Measurements from ENCODE around the gene TFF1.

The TFF1 gene

DNA sequence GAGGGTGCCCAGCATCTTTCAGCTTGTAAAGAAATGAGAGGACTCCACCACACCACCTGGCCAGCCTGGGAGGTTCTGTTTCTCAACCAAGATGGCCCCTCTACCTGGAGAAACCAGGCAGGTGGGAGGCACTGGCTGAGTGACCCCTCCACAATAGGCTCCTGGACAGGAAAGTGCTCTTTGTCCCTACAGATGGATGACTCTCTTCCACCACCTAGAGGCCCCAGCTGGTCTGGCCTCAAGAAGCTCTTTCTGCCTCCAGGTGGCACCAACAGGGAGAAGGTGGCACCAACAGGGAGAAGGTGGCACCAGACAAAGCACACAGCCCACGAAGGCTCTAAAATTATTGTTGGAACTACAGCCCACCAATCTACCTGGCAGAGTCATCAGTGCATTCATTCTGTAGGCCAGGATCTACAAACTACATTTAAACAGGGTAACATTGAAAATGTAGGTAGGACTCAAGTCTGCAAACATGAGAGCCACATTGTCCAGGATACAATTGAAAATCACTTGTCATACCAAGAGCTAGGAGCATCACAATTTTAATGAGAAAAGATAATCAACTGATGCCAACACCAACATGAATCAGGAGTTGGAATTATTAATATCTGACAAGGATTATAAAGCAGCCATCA, 15.1 kb upstream of the TFF1 start:
- peak; percentile 41 for DNase-seq (ENCODE audit: low spot score)

DNA sequence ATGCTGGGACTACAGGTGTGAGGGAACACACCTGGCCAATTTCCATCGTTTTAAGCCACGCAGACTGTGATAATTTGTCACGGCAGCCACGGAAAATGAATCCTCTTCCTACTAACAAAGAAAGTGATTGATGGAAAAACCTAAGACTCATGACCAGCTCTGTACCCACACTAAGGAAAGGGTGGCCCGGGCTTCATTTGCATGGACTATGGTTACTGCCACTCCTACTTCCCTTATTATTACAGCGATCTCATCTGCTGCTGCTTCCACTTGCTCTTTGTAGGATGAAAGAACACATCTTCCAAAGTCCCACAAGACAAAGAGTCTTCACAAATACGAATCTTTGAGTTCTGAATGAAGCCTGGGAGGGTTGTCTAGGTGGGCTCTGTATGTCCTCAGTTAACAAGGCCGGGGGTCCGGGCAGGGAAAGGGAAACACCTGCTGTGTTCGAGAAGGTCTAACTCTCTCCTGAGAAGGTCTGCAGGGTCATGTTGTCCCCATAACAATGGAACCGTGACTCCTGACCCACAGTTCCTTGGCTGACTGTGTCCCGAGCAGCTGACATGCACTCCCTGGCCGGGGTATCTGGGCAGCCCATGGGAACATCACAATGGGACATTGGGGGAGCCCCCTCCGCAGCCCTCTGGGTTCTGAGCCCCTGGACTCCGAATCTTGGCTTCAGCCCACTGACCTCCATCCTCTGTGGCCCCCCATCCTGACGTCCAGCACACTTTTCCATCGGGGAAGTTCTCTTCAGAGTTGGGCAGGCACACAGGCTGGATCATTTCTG, 13.3 kb upstream of the TFF1 start:
- no peak for DNase-seq (ENCODE audit: low spot score)

DNA sequence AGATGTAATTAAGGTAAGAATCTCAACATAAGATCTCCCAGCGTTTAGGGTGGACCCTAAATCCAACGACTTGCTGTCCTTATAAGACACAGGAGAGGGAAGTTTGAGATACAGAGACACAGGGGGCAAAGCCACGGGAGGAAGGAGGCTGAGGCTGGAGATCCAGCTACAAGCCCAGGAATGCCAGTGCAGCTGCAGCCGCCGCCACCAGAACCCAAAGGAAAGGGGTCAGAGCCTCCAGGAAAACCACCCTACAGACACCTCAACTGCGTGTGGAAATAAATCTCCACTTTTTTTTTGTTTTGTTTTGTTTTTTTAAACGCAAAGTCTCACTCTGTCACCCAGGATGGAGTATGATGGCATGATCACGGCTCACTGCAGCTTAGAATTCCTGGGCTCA, 12.1 kb upstream of the TFF1 start:
- DNase-seq (ENCODE audit: low spot score): no peak

DNA sequence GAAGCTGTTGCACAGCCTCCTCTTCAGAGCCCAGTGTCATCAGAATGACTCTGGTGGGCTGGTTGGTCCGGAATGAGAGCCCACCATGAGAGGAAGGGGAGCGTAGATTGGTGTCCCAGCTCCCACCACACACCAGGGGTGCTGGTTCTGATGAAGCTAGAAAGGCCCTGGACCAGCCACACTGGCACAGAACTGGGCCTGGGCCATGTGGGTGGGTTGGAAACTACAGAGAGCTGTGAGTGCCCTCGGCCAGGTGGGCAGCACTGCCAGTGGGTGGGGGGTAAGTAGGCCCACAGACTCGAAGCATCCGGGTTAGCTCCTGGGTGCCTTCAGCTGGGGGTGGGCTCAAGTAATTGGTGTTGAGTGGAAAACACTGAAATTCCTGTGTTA, 11.6 kb upstream of the TFF1 start:
- no peak for DNase-seq (ENCODE audit: low spot score)

DNA sequence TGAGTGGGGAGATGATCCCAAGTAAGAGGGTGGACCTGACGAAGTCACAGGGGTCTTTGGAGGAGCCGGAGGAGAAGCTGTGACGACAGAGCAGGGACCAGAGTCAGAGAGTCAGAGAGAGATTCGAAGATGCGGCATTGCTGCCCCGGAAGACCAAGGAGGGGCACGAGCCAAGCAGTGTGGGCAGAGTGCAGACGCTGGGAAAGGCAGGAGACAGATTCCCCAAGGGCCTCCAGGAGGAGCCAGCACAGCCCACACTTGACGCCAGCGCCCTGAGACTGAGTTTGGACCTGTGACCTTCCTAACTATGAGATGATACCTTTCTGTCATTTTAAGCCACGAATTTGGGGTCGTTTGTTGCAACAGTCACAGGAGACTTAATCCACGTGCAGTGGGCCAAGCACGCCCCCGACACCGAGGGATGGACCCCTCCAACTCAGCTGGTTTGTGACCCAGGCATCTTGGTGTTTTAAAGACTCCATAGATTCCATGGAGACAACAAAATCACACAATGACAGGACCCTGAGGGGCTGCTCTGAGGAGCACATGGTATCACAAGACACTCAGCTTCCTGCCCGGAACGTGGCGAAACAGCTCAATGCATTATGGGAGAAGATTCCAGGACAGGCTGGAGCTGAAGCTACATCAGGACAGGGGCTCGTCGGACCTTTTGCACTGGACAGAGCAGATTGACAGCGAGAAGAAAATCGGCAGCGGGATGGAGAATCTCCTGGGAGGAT, 11.0 kb upstream of the TFF1 start:
- no peak for DNase-seq (ENCODE audit: low spot score)

DNA sequence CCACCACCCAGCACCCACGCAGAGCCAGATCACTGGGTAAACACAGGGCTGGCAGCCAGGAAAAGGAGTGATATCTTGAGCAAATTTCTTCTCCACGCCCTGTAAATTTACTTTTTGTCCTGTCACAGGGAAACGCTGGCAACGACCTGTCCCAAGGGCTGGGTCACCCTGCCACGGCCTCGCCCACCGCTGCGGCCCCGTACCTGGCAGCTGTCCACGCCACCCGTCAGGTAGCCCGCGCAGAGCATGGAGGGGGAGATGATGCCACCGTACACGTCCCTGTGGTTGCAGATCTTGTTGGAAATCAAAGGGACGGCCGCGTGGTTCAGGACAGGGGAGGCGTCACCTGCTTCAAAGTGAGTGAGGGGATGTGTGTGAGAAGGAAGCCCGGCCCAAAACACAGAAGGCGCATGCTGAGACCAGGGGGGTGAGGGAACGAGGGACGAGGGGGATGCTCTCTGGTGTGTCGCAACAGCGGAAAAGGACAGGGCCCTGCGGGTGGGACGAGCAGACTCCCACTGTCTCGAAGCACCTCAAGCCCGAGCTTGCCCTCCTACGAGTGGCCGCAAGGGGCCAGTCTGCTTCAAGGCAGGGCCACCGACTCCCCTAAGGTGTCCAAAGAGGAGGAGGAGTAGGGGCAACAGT, 10.1 kb upstream of the TFF1 start:
- no peak for DNase-seq (ENCODE audit: low spot score)

DNA sequence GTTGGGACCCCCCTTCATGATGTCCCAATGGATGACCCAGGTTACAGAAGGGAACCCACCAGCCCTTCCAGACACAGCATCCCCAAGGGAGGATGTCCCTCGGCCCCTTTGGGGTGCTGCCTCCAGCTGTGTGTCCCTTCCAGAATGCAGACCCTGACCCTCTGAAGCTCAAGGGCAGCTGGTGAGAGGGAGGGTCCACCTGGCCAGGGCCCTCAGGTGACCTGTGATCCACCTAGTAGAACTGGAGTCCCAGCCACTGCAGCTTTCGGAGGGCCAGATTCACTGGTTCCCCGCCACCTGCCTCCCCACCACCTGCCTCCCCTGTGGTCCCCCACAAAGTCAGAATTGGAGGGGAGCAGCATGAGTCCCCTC, 9.6 kb upstream of the TFF1 start:
- DNase-seq (ENCODE audit: low spot score): no peak

DNA sequence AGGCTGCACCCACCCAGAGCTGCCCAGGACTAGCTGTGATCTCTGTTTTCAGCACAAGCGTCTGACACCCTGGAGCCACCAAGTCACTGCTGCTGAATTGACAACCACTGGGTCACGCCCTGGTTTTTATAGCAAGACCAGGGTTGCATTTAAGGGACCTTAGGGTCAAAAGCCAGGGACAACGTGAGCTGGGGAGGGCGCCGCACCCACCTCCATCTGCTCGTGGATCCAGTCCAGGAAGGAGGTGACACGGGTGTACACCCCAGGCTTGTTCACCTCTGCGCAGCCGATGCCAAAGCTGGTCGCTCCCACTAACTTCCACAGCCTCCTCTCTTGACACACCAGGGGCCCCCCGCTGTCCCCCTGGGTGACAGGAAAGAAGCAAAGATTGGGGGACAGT, 9.2 kb upstream of the TFF1 start:
- no peak for DNase-seq (ENCODE audit: low spot score)

DNA sequence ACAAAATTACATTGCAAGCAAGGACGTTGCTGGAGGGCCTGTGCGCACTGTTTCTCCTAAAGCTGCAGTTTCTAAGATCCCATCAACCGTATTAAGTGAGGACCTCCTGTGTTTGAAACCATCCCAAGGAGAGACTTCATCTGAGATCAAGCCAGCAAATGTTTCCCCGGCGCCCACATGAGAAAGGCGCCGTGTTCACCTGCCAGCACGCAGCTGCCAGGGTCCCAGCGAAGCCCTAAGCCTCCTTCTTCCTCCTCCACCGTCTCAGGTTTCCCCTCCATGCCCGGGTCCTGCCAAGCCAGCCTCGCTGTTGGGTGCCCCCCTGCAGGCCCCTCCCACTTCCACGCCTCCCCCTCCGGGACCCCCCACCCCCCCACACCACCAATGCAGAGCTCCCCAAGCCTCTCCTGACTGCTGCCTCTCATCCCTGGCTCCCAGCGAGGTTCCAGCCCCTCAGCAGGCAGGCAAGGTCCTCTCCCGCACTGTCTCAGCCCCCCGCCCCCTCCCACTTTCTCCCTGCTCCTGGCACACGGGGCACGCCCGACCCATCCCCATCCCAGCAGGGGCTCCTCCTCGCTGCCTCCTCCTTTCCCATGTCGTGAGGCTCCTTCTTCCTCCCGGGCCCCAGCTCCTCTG, 8.6 kb upstream of the TFF1 start:
- no peak for DNase-seq (ENCODE audit: low spot score)

DNA sequence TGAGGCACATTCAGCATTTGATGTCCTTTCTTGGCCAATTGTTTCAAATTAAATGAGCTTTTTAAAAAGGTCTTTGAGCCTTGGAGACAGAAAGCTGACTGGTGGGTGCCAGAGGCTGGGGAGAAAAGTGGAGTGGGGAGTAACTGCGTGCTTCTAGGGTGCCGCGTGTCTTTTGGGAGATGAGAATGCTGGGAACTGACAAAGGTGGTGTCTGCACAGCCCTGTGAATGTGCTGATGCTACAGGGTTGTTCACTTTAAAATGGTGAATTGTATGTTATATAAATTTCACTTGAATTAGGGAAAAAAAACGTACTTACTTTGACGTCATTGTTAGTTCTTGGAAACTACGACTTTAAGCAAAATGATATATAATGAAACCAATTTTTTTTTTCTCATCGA, 8.1 kb upstream of the TFF1 start:
- no peak for DNase-seq (ENCODE audit: low spot score)

DNA sequence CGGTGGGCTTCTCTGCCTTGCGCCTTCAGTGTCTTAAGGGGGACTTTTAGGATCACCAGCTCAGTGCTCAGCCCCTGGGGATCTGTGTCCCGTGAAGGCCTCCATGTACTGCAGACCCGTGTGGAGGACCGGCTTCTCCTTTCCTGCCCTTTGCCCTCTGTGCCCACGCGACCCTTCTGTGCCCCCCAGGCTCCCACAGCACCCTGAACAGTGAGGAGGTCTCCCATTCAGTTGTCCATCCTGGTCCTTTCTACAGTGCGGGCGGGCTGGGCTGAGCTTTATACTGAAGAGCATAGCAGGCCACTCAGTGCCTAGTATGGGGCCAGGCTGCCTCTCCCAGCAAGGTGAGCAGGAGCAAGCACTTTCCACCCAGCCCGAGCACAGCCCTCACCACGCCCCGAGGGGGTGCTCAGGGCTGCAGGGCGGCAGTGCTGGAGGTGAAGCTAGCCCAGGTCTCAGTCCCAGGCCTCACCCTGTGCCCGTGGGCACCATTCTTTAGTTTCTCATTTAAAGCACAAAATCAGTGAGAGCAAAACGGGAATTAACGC, 7.6 kb upstream of the TFF1 start:
- no peak for DNase-seq (ENCODE audit: low spot score)

DNA sequence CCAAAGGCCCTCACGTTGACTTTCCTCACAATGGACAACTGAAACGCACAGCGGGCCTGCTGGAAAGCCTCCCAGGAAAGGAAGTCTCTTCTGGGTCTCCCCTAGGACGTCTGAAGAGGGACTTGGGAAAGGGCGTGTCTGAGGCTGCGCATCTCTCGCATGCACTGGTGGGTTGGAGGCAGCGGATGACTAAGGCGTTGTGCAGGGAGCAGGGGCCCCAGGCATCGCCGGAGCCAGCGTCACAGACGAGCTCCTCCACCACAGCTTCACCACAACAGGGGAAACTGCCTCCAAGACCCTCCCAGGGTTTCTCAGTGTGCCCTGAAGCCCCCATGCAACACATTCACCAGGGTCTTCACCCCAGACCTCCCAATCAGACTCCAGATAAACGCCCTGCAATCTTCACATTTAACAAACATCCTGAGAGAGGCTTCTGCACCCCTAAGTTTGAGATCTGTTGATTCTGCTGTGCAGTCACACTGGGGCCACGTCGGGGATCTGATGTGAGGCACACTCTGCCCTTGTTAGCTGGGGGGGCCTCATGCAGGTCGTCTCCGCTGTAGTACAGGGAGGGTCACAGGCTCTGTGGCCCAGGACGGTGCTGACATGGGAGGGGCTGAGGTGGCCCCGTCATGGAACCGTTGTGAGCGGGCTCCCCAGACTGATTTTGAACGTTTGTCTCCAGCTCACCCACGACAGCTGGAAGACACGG, 7.0 kb upstream of the TFF1 start:
- DNase-seq (ENCODE audit: low spot score): no peak

DNA sequence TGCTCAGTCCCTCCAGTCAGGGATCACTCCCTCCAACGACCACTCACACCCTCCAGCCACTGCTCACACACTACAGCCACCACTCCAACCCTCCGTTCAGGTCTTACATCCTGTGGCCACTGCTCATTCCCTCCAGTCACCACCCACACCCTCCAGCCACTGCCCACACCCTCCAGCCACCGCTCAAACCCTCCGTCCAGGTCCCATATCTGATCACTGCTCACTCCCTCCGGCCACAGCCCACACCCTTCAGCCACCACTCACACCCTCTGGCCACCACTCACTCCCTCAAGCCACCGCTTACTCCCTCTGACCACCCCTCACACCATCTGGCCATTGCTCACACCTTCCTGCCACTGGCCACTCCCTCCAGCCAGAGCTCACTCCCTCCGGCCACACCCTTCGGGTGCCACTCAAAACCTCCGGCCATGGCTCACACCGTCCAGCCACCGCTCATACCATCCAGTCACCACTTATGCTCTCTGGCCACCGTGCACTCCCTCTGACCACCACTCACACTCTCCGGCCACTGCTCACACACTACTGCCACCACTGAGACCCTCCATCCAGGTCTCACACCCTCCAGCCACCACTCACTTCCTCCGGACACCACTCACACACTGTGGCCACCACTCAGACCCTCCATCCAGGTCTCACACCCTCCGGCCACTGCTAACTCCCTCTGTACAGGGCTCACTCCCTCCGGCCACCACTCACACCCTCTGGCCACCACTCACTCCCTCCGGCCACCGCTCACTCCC, 4.7 kb upstream of the TFF1 start:
- DNase-seq (ENCODE audit: low spot score): no peak

DNA sequence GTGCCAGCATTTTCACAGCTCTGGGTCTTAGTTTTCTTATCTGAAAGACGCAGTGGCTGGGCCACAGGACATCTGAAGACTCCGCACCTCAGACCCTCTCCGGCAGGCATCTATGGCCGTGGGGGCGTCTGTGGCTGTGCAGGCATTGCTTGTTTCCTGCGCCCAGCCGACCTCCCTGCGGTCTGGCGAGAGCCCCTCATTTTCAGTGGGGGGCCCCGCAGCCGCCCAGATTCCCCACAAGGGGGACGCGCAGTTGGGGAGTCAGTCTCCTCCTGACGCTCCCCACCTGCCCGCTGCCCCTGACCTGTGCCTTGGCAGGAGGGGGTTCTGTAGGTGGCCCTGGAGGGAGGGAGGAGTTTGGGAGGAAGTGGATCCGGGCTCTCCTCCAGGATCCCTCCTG, 3.5 kb upstream of the TFF1 start:
- DNase-seq (ENCODE audit: low spot score): no peak

DNA sequence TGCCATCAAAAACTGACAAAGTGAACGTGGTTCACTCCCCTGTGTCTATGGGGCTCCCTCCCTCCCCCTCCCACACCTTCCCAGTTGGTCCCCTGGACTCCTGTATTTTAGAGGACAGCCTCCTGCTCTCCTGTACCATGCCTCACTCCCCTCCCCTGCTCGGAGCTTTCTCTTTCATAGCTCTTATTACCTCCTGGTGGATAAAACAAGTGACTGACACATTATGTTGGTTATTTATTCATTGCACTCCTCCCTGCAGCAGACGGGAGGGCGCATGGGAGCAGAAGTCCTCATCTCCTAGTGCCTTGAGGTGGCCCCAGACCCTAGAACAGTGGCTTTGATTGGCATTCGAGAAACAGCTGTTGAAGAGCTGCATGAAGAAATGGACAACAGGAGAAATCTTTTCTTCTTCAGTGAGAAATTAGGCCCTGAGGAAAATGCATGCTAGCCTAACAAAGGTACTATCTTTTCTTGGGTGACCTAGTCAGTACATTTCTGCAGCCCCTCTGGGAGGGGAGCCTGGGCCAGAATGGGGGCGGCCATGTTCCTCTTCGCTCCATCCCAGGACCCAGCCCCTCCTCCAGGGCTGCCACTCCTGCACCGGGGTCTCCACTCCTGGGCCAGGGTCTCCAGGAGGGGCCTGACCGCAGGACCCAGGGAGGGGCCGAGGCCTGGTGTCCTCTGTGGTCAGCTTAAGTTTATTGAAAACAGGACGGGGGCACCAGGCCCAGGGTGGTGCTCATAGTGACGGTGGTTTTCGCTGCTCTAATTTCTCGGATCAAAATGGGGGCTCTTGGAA, 1.2 kb upstream of the TFF1 start:
- no peak for DNase-seq (ENCODE audit: low spot score)

DNA sequence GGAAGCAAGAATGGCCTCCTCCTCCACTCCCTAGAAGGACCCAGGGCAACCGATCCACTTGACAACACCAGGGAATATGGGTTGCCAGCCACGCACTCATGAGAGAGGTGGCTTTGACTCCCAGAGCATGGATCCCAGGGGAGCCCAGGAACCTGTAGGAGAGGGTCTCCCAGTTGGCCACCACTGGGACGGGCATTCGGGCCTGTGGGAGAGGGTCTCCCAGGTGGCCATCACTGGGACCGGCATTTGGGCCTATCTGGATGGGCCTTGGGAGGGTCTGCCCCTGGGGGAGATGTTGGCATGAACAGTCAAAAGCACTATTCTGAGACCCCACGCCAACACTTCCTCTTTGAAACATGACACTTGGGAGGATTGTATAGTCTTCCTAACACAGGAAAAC, 565 bp downstream of the TFF1 start:
- DNase-seq (ENCODE audit: low spot score): no peak

DNA sequence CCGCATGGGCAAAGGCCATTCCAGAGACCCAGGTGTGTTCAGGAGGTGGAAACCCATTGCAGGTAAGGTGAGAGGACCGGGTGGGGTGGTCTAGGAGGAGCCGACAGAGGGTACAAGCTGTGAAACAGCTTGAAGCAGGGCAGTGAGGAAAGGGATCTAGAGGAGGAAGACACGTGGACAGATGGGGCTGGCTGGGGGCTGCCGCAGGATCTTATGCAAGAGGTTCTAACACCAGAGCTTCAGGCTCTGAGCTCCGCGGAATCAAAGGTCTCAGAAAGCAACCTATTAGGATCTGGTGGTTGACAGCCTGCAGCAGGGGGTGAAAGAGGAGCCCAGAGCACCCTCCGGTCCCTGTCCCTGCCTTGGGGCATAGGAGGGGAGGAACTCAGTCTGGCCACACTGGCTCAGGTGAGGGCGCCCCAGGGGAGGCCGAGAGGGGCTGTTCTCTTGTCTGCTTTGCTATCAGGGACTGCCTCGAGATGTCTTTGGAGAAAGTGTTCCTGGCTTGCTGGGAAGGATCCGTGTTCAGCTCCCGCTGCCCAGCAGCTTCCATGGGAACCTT, 1.9 kb downstream of the TFF1 start:
- no peak for DNase-seq (ENCODE audit: low spot score)

DNA sequence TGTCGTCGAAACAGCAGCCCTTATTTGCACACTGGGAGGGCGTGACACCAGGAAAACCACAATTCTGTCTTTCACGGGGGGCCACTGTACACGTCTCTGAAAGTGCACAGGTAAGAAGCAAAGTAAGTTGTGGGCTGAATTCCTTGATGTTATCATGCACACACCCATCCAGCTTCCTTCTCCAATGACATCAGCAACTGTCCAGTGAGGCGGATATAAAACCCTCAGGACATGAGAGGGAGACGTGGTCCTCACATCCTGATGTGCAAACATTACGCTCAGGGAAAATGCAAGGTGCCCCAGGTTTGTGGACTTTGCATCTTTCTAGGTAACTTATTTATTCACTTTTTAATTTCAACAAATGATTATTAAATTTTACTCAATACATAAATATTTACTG, 3.0 kb downstream of the TFF1 start:
- DNase-seq (ENCODE audit: low spot score): no peak

DNA sequence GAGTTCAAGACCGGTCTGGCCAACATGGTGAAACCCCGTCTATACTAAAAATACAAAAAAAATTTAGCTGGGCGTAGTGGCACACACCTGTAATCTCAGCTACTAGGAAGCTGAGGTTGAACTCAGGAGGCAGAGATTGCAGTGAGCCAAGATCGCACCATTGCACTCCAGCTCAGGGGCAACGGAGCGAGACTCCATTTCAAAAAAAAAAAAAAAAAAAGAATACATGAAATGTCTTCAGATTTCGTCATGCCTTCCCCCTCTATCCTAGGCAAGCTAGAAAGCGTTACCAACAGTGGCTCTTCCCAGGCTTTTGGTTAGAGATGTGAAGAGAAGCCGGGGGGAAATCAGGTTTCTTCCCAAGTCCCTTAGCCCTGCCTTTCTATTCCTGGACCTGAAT, 3.6 kb downstream of the TFF1 start:
- DNase-seq (ENCODE audit: low spot score): no peak

DNA sequence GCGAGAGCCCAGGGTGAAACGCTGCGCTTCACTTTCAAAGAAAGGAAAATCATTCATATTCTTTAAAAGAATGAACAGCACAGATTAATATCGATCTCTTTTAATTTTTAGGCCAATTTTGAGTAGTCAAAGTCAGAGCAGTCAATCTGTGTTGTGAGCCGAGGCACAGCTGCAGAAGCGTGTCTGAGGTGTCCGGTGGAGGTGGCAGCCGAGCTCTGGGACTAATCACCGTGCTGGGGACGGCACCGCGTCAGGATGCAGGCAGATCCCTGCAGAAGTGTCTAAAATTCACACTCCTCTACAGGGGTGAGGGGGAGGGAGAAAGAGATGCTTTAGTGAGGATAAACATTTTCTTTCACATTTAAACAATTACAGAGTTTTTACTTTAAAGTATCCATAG, 4.1 kb downstream of the TFF1 start:
- no peak for DNase-seq (ENCODE audit: low spot score)
